Tibial artery (tissue), 4 donors: ENCODE measurements around the gene PLS1.

Experiments
- DNase-seq, 2 donors: peaks; one replicate each; pipeline ENCODE4 v3.0.0-alpha.2; 2019
- H3K27ac ChIP-seq, 2 donors: fragments of 200-600 bp; sonication (generic) in 1 of 2; 1 replicate in 1 of 2; 2 replicates in 1 of 2; pipeline ENCODE4 v1.5.1; 2018 to 2019; ENCODE audit warnings: mild to moderate bottlenecking in 1 of 2
- H3K27me3 ChIP-seq, 2 donors: fragments of 200-600 bp; sonication (generic) in 1 of 2; one replicate each; pipeline versions ENCODE4 v1.5.1 to v1.6.0; 2016 to 2019
- H3K36me3 ChIP-seq, 3 donors: fragments of 200-600 bp; sonication (generic) in 2 of 3; one replicate each; pipeline ENCODE4 v1.5.1; 2016 to 2019; ENCODE audit warnings: mild to moderate bottlenecking in 2 of 3
- H3K4me1 ChIP-seq, 4 donors: fragments of 200-600 bp; sonication (generic) in 2 of 4; 1 replicate in 3 of 4; 2 replicates in 1 of 4; pipeline ENCODE4 v1.5.1; 2016 to 2019
- H3K4me3 ChIP-seq, 2 donors: fragments of 200-600 bp; sonication (generic) in 1 of 2; 1 replicate in 1 of 2; 2 replicates in 1 of 2; pipeline ENCODE4 v1.5.1; 2018 to 2019; ENCODE audit warnings: mild to moderate bottlenecking in 2 of 2
- H3K9me3 ChIP-seq, 3 donors: fragments of 200-600 bp; sonication (generic) in 1 of 3; one replicate each; pipeline ENCODE4 v1.5.1; 2016 to 2019
- intact Hi-C: fragments of 100-400 bp; cut with DNase I; formaldehyde crosslinking; loops from one replicate; pipeline ENCODE4 v1.15.0; 2023; ENCODE audit warnings: low total_unique reads
- TF ChIP-seq, protein P1 (sequence below), 2 experiments: fragments of 200-600 bp in 1 of 2; fragments of 450-650 bp in 1 of 2; IDR thresholded peaks; one replicate each; pipeline ENCODE4 v1.5.1; 2017 to 2019; ENCODE audit warnings: antibody characterized with exemption in 2 of 2, mild to moderate bottlenecking in 1 of 2, moderate library complexity in 1 of 2

Gene PLS1

GRCh38 chr3:142611206-142611605 lies 15.0 kb downstream of the PLS1 start:
- H3K4me1 ChIP-seq = no peaks in the 10 kb centered on the region
- H3K27me3 ChIP-seq = no peaks in the 10 kb centered on the region
- H3K4me3 ChIP-seq = no peak overlapping the region
- H3K27ac ChIP-seq = no peak overlapping the region
- intact Hi-C loops = no loop called here
- H3K9me3 ChIP-seq = no peaks in the 10 kb centered on the region
- no peaks in the 10 kb centered on the region for H3K36me3 ChIP-seq
- TF ChIP-seq, protein P1, sequence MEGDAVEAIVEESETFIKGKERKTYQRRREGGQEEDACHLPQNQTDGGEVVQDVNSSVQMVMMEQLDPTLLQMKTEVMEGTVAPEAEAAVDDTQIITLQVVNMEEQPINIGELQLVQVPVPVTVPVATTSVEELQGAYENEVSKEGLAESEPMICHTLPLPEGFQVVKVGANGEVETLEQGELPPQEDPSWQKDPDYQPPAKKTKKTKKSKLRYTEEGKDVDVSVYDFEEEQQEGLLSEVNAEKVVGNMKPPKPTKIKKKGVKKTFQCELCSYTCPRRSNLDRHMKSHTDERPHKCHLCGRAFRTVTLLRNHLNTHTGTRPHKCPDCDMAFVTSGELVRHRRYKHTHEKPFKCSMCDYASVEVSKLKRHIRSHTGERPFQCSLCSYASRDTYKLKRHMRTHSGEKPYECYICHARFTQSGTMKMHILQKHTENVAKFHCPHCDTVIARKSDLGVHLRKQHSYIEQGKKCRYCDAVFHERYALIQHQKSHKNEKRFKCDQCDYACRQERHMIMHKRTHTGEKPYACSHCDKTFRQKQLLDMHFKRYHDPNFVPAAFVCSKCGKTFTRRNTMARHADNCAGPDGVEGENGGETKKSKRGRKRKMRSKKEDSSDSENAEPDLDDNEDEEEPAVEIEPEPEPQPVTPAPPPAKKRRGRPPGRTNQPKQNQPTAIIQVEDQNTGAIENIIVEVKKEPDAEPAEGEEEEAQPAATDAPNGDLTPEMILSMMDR (IDR thresholded peaks at IDR 0.05) = no peak
- no peak for DNase-seq

GRCh38 chr3:142613491-142613890 lies 17.3 kb downstream of the PLS1 start:
- intact Hi-C loops = no loop called here
- no peaks in the 10 kb centered on the region for H3K27me3 ChIP-seq
- no peaks in the 10 kb centered on the region for H3K9me3 ChIP-seq
- H3K27ac ChIP-seq = no peak overlapping the region
- TF ChIP-seq, protein P1 (IDR thresholded peaks at IDR 0.05) = no peak
- no peak for DNase-seq
- no peak overlapping the region for H3K4me3 ChIP-seq
- H3K36me3 ChIP-seq = no peaks in the 10 kb centered on the region
- H3K4me1 ChIP-seq = no peaks in the 10 kb centered on the region

DNA sequence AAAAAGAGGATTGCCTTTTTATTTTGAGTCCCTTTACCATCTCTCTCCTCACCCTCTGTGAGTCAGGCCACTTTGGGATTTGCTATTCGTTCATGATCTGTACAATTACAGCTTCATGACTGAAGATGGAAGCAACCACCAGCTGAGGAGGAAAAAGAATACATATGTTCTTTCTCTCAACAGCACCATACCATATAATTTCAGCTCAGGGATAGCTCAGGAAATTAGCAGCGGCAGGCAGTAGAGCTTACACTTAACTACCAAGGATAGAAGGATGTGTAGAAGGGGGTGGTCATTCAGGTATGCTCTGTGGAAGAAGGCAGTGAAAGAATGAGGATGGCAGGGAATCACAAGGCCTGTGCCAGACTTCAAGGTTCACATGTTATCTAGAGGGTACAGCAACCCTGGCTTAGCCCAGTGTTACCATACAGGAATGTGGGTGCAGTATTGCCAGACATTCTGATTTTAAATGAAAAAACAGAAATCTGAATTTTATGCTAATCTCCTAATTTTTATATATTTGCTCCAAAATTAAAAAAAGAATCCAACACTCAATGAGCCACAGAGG lies 17.9 kb downstream of the PLS1 start:
- no peaks in the 10 kb centered on the region for H3K36me3 ChIP-seq
- H3K27me3 ChIP-seq = no peaks in the 10 kb centered on the region
- TF ChIP-seq, protein P1 (IDR thresholded peaks at IDR 0.05) = no peak
- intact Hi-C loops = no loop called here
- DNase-seq = no peak
- H3K9me3 ChIP-seq = no peaks in the 10 kb centered on the region
- no peak overlapping the region for H3K4me3 ChIP-seq
- H3K27ac ChIP-seq = no peak overlapping the region
- H3K4me1 ChIP-seq = no peaks in the 10 kb centered on the region

- no peak overlapping the region for H3K4me3 ChIP-seq
- TF ChIP-seq, protein P1 (IDR thresholded peaks at IDR 0.05) = no peak
- H3K9me3 ChIP-seq = no peaks in the 10 kb centered on the region
- no peak overlapping the region for H3K27ac ChIP-seq
- DNase-seq = no peak
- no peaks in the 10 kb centered on the region for H3K27me3 ChIP-seq
- no peaks in the 10 kb centered on the region for H3K4me1 ChIP-seq
- intact Hi-C loops = no loop called here
- no peaks in the 10 kb centered on the region for H3K36me3 ChIP-seq
These were observed 19.0 kb downstream of the PLS1 start for GRCh38 chr3:142615171-142615570.

DNA sequence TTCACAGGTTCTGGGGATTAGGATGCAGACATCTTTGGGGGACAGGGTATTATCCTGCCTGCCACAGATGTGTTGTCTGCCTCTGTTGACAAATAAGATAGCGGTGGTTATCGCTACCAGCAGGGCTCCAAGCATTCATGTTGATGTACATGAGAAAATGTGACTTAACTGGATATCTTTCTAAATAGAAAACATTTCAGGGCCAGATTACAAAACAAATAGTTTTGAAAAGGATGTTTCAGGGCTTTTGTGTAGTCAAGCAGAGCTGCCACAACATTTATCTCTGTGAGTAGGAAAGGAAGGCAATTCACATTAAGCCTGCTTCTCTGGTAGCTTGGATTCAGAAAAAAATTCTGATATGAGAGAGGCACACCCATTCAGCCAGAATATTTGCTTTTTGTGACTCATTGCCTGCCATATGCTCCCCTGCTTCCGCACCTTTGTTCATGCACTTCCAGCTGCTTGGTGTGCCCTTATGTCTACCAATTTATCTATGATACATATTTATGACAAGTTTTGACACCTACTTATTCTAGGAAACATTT lies 22.8 kb downstream of the PLS1 start:
- intact Hi-C loops = no loop called here
- Histone ChIP-seq H3K9me3 (no peaks in the 10 kb centered on the region), H3K36me3 (no peaks in the 10 kb centered on the region), H3K4me3 (no peak overlapping the region), H3K4me1 (no peaks in the 10 kb centered on the region), H3K27me3 (no peaks in the 10 kb centered on the region), H3K27ac (no peak overlapping the region)
- TF ChIP-seq, protein P1 (IDR thresholded peaks at IDR 0.05) = no peak
- no peak for DNase-seq

GRCh38 chr3:142622405-142622804 lies 26.2 kb downstream of the PLS1 start:
- Histone ChIP-seq H3K36me3 (no peaks in the 10 kb centered on the region), H3K4me1 (no peaks in the 10 kb centered on the region), H3K27ac (no peak overlapping the region), H3K9me3 (no peaks in the 10 kb centered on the region), H3K27me3 (no peaks in the 10 kb centered on the region), H3K4me3 (no peak overlapping the region)
- DNase-seq = no peak
- intact Hi-C loops = no loop called here
- TF ChIP-seq, protein P1 (IDR thresholded peaks at IDR 0.05) = no peak
